HG03354 (cell line): ENCODE data around the gene ADGRF1.
"Not testable (repeated sequence)": the region's sequence is repeated elsewhere in the genome, so short reads cannot be mapped to it uniquely, and the experiment has no call there.

Source experiments
- ATAC-seq: cut with Tn5 transposase; IDR thresholded peaks from one replicate; pipeline ENCODE4 v1.9.1; 2021; ENCODE audit warnings: mild to moderate bottlenecking; ENCODE audit not compliant: unreplicated experiment, poor library complexity, severe bottlenecking

ADGRF1 gene

DNA sequence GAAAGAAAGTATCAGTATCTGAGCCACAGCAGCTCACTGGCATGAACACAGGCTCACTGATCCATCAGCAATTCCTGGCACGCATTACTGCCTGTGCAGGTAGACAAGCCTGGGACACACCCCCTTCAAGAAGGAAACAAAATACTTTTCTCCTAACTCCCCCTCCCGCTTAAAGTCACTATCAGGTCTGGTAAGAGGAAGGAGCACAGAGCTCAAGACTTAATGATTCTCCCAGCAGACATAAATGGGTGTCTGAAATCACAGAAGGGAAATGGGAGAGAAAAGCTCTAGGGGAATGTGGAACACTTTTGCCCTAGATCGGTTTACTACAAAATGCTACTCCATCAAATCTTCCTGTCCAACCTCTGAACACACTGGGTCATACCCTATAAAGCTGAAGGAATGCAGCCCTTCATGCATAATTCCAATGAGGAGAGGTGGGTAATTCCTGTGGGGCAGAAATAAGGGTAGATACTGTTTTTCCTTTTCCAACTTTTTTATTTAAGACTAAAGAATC lies at the start of gene ADGRF1:
Gene ADGRF1 (minus strand): TSS at position 58 of the 517 bp plus-strand sequence. CDS start 13,271 bp downstream, outside the sequence.
- ATAC-seq, result no peak

DNA sequence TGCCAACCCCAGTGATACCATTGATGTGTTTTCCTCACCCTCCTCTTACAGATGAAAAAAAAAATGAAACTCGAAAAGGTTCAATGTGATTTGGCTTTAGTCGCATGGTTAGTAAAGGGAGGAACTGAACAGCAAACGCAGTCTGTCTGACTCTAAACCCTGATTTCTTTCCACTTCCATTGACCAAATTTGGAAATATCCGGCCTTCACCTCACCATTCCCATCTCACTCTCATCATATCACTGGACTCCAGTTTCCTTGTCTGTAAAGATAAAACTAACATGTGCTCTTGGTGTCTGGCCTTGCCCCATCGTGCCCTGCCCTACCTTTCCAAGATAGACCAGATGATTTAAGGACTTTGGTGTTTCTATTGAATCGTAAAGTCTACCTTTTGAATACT lies 48.7 kb upstream of the ADGRF1 start:
- ATAC-seq, result no peak

DNA sequence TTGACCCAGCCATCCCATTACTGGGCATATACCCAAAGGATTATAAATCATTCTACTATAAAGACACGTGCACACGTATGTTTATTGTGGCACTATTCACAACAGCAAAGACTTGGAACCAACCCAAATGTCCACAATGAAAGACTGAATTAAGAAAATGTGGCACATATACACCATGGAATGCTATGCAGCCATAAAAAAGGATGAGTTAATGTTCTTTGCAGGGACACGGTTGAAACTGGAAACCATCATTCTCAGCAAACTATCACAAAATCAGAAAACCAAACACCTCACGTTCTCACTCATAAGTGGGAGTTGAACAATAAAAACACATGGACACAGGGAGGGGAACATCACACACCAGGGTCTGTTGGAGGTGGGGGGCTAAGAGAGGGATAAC lies 47.3 kb upstream of the ADGRF1 start:
- ATAC-seq, result not testable (repeated sequence)

DNA sequence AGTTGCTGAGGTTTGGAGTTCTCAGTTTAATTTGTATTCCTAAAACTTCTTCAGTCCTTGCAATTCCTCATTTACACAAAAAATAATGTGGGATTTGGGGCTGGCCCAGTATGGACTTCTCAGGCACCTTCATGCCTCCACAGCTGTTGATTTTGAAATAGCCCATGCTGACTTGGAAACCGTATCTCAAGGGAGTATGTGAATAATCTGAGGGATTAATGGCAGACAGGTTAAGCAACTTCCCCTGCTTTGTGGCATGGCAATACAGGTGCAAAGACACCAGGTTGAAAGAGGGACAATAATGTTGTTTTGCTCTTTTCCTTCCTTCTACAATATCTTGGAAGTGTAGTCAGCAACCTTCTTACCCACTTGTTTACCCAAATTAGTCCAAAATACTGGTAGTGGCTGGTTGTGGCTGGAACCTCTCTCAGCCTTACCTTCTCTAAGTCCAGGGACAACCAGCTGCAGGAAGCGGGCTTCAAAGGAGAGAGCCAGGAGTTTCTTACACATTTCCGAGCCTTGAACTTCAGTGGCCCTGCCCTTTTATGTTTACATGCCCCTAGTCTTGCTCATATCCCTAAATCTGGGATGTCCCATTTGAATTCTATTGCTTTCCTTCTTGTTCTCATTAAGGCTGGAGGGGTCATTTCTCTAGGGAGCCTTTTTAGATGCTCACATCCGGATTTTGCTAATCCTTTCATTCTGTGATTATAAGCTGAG lies 44.1 kb upstream of the ADGRF1 start:
- no peak for ATAC-seq

DNA sequence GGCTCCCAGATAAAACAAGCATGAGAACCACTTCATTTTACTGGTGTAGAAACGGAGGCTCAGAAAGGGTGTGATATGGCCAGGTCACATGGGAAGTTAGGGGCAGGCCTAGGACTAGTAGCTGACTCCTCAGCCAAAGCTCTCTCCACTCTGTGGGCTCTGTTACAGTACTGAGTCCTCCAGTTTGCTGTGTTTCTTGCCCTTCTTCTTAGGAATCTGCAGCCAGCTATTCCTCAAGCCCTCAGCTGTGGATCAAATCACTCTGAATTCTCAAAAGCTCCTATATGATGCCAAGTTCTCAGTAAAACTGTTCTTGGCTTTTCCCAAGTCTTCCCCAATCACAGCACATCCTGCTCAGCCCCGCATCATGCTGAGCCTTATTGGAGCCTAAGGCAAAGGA lies 42.5 kb upstream of the ADGRF1 start:
- no peak for ATAC-seq

DNA sequence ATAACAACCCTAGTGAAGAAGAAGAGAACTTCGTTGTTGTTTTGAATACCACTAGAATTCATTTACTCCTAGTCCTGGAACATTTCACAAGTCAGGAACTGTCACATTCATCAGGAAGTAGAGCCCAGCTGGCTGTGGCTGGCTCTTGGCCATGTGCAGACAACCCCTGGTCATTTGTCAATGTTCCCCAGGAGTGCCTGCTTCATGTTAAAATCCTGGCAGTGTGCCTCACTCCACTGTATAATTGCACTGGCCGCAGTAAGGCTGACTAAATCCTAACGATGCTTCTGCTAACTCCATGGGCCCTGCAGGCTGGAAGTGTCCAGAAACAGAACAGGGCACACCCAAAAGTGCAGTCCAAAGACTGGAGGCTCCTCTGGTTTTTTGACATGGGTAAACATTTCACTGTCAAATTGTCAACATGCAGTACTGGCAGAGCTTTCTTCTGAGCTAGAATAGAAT lies 41.5 kb upstream of the ADGRF1 start:
- ATAC-seq, result no peak

DNA sequence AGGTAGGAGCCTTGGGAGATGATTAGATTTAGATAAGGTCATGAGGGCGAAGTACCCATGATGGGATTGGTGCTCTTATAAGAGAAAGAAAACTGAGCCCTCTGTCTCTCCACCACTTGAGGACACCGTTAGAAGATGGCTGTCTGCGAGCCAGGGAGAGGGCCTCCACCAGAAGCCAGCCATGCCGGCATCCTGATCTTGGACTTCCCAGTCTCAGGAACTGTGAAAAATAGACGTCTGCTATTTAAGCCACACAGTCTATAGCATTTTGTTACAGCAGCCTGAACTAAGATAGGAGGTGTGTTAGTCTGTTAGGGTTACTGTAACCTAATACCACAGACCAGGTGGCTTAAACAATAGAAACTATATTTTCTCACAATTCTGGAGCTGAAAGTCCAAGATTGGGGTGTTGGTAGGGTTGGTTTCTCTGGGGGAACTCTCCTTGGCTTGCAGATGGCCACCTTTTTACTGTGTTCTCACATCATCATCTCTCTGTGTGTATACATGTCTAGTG lies 38.0 kb upstream of the ADGRF1 start:
- ATAC-seq, result no peak

DNA sequence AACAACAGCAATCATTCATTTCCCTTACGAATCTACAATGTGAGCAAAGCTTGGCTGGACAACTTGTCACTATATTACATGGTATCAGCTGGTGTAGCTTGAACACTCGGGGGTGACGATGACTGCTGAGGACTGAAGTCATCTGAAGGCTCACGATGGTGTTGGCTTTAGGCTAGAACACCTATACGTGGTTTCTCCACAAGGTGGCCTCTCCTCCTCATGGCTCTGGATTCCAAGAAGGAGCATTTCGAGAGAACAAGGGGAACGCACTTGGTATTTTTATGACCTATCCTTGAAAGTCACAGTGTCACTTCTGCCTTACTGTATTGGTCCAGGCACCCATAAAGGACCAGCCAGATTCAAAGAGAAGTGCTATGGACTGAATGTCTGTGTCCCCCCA lies 37.5 kb upstream of the ADGRF1 start:
- ATAC-seq, result no peak

DNA sequence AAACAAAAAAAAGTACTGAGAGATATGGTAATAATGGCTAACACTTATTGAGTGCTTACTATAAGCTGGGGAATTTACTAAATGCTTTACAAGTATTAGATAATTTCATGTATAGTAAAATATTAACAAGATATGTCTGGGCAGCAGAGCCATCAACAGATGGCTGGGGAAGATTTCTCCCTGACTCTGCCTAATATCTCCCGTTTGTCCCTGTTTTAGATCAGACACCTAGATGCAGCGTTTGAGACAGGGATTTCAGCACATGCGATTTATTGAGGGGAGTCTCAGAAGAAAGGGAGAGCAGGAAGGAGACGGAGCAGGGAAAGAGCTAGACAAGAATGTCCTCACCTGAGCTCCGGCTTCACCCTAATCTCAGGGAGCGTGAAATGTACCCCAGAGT lies 36.9 kb upstream of the ADGRF1 start:
- no peak for ATAC-seq

DNA sequence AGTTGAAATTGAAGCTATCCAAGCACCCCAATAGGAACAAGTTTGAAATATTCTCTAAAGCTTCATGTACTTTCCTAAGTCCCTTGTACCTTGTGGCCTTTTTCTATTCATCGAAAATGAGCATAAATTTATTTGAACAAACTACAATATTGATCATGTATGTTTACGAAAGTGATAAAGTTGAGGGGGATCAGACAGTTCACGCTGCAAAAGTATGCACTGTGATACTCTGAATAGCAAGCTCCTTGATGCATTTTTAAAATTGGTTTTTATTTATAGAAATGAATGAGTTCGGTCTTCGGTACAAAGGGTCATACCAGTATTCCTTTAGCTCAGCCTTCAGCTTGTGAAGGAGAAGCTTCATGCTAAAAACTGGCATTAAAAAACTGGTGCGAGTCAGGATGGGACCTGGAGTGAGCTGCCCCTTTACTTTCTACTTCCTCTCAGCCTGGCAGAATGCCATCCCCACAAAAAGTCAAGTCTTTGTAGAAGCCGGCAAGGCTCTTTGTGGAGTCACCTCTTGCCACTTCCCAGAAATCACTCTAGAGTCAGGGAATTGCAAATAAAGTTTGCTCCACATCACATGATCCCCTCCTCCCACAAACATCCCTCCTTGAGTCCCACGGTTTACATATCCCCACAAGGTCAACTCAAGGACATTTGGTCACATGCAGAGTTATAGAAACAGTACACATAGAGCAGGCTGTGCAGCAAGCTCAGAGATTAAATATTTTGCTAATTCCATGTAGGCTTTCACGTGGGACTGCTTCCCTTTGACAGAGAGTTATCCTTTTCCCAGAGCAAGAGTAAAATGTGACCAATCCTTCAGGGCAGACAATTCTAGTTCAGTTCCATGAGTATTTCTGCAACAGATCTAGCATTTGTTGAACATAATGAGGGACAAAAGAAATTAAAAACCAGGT lies 34.6 kb upstream of the ADGRF1 start:
- no peak for ATAC-seq

DNA sequence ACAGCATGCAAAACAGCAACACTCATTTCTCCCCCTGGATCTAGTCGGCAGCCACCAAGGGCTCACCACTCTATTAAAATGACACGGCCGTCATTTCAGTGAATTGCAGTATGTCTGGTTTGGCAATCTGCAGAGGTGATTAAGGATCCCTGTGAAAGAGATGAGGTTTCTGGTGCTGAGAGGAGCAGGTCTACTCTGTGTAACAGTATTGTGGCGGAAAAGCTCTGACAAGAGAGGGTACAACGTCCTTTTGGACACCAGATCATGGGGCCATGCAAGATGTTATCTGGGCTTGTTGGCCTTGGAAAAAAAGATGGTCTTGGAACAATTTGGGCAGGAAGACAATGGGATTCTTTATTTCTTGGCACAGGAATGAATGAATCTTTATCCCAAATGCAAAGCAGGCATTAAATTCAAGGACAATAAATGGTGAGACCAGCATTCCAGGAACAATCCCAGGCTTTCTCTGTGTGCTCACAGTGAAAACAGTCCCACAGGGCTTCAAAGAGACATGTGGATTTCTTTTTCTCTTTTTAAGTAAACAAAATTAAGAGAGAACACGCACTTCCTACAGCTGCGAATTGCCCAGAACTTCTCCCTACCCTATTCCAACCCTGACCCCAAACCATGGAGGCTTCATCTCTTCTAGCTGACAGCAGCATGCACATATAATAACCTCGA lies 33.7 kb upstream of the ADGRF1 start:
- no peak for ATAC-seq

DNA sequence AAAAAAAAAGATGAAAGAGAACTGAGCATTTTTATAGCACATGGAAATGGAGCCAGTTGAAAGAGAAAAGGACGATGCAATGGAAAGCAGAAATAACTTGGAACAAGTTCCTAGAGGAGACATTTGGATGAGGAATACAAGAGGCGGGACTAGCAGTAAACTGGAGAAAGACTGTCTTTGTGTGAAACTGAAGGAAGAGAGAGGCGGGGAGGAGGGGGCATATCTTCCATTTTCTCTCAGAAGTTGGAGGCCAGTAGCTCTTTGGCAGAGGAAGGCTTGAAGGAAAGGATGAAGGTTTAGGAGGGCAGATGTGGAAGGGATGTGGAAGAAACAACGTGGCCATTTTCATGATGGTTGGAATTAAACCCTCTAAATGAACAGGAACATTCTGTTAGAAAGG lies 33.0 kb upstream of the ADGRF1 start:
- ATAC-seq, result no peak

DNA sequence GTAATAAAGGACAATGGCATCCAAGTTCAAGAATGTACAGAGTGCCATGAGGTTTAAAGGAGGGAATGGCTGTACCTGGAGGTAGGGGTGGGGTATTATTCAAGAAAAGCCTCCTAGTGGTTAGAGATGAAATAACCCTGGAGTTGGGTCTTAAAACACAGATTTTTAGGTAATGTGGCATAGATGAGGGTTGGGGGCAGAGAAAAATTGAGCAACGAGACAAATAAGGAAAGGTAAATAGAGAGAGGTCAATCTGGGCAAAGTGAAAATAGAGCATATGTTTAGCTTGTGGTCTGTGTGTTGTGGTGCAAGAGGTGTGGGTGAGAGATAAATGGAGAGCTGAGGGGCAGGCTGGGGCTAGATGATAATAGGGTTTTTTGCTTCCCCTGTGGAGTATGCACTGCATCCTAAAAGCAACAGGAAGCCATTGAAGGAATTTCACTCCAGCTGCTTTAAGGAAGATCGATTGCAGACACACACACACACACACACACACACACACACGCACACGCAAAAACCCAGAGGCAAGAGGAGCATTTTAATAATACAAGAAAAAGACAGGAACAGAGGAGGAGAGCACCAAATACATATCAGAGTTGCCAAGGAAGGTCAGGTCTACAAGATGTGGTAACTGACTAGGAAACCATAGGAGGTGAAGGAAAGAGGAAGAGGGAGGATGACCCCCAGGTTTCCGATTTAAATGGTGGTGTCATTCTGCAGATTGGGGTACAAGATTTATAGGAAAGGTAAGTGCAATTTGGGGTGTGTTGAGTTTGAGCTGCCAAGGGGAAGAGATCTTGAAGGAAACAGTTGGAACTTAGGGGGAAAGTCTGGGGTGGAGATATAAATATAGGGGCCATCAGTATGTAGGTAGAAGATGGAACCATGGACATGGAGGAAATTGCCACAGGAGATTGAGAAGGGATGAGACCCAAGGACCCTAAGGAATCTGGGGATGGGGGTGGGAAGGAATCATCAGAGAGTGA lies 31.3 kb upstream of the ADGRF1 start:
- ATAC-seq, result no peak

DNA sequence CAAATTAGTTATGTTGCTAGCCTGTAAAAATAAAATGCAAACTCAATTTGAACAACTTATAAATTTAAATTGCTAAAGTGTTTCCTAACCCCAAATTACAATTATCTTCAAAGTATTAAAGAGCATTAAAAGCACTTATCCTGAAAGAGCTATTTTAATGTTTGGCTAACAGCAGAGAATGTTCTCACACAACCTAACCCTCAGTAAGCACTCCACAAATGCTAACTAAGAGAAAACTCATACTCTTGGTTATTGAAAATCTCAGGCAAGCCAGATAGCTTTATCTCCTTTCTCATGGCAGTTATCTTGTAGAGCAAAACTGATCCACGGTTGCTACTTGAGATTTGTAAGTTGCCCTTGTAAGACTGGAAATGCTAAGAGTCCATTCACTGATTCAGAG lies 30.5 kb upstream of the ADGRF1 start:
- no peak for ATAC-seq

DNA sequence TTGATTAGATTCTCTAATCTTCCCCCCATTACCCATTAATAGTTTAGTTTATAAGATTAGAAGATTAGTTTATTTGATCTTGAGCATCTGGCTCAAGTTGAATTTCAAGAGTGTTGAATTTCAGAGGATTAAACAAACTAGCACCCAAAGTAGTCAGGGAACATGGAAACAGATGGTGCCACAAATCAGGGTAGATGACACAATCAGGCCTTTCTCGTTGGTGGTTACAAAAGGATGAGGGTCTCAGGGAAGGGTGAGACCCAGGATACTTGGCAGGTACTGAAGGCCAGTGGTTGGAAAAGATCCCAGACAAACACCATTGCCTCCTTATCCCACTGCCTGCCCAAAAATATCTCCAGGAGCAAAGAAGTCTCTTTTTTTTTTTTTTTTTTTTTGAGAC lies 29.5 kb upstream of the ADGRF1 start:
- ATAC-seq, result no peak

DNA sequence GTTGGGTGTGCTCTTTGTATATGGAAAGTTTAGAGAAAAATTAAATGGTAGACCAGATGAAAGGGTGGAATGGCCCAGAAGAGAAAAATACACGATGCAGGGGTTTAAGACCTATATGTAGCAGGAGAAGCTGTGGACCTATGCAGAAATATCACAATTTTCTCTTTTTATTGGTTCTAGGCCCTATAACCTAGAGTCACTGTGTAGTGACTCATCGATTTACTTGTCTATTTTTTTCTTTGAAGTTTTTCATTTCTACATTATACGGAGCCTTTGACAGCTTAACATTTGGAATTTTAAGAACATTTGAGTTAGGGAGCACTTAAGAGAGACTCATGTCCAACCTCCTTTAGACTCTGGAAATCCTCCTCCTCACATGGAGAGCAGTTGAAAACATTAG lies 28.3 kb upstream of the ADGRF1 start:
- no peak for ATAC-seq

DNA sequence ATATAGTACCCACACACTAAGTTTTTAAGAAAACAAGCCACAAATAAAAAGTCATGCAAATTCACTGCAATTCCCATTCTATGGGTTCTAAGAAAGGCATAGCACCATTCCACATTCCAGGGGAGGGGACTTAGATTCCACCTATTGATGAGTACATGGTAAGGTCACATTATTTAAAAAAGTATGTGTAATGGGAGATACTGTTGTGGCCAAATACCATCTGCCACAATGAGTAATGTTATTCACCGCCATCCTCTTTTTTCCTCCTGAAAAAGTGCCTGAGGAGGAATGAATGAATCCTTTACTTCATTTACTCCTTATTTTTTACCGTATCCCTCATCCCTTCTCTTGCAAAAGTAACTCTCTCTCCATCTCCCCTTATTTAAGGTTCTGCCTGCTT lies 27.0 kb upstream of the ADGRF1 start:
- no peak for ATAC-seq

DNA sequence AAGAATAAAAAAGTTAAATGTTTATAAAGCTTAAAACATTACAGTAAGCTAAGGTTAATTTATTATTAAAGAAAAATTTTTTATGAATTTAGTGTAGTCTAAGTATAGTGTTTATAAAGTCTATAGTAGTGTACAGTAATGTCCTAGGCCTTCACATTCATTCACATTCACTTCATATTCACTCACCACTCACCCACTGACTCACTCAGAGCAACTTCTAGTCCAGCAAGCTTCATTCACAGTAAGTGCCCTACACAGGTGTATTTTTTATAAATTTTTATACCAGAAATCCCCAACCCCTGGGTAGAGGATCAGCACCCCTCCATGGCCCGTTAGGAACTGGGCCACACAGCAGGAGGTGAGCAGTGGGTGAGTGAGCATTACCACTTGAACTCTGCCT lies 24.3 kb upstream of the ADGRF1 start:
- ATAC-seq, result no peak

DNA sequence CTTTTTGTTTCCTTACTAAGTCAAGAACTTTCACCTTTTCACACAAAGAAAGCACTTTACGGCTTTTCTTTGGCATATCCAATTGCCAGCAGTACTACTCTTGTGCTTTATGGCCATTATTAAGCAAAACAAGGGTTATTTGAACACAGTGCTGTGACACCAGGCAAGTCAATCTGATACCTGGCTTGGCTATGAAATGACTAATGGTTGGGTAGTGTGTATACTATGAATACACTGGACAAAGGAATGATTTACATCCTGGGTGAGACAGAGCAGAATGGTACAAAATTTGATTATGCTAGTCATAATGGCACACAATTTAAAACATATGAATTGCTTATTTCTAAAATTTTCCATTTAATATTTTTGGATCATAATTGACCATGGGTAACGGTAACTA lies 22.1 kb upstream of the ADGRF1 start:
- ATAC-seq, result peak; percentile 82
